Measurements from ENCODE around the gene PRR35. TPM values are rescaled to one million over a fixed set of nuclear protein-coding genes. Genes with fewer than 3 reads are reported as not detected.

PRR35 gene
- total RNA-seq, 4 donors from 2014 or later: not detected

DNA sequence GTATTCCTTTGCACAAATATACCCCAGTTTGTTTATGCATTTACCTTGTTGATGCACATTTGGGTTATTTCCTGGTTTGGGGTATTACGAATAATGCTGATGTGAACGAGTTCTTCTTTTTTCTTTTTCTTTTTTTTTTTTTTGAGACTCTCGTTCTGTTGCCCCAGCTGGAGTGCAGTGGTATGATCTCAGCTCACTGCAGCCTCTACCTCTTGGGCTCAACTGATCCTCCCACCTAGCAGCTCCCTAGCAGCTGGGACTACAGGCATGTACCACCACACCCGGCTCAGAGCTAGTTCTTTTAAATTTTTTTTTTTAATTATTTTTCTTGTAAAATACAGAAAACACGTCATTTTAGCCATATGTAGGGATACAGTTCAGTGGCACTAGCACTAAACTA is 43.7 kb downstream of the PRR35 start:
- no peaks in the 10 kb centered on the region for H3K27me3 ChIP-seq
- no peak overlapping the region for H3K27ac ChIP-seq
- TF ChIP-seq, protein P1, sequence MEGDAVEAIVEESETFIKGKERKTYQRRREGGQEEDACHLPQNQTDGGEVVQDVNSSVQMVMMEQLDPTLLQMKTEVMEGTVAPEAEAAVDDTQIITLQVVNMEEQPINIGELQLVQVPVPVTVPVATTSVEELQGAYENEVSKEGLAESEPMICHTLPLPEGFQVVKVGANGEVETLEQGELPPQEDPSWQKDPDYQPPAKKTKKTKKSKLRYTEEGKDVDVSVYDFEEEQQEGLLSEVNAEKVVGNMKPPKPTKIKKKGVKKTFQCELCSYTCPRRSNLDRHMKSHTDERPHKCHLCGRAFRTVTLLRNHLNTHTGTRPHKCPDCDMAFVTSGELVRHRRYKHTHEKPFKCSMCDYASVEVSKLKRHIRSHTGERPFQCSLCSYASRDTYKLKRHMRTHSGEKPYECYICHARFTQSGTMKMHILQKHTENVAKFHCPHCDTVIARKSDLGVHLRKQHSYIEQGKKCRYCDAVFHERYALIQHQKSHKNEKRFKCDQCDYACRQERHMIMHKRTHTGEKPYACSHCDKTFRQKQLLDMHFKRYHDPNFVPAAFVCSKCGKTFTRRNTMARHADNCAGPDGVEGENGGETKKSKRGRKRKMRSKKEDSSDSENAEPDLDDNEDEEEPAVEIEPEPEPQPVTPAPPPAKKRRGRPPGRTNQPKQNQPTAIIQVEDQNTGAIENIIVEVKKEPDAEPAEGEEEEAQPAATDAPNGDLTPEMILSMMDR (IDR thresholded peaks at IDR 0.05): no peak
- TF ChIP-seq EP300 (IDR thresholded peaks at IDR 0.05; ENCODE audit: low read depth): no peak
- TF ChIP-seq POLR2A (IDR thresholded peaks at IDR 0.05): no peak
- TF ChIP-seq POLR2AphosphoS5 (IDR thresholded peaks at IDR 0.05): no peak
- no peak overlapping the region for H3K4me3 ChIP-seq
- no peaks in the 10 kb centered on the region for H3K4me1 ChIP-seq
- in situ Hi-C loops (cut with MboI; ENCODE audit: low pct_ligation_motif_present in 1 of 4, low pct_unique_long_range_greater_than_20kb in 1 of 4, low sequenced_read_pairs in 3 of 4): loop anchor here in 1 of 4 donors (25.0 kb wide), 1 partner anchor 92 kb away; no protein-coding TSS in a partner anchor
- 82 to 86% methylated on average over 2 to 5 of the region's 5 CpGs for WGBS, 2 donors (ENCODE audit: low coverage in 1 of 2)
- H3K36me3 ChIP-seq: no peaks in the 10 kb centered on the region
- no peak for DNase-seq
- intact Hi-C loops (cut with DNase I; ENCODE audit: low total_unique reads): no loop called here
- no peaks in the 10 kb centered on the region for H3K9me3 ChIP-seq

DNA sequence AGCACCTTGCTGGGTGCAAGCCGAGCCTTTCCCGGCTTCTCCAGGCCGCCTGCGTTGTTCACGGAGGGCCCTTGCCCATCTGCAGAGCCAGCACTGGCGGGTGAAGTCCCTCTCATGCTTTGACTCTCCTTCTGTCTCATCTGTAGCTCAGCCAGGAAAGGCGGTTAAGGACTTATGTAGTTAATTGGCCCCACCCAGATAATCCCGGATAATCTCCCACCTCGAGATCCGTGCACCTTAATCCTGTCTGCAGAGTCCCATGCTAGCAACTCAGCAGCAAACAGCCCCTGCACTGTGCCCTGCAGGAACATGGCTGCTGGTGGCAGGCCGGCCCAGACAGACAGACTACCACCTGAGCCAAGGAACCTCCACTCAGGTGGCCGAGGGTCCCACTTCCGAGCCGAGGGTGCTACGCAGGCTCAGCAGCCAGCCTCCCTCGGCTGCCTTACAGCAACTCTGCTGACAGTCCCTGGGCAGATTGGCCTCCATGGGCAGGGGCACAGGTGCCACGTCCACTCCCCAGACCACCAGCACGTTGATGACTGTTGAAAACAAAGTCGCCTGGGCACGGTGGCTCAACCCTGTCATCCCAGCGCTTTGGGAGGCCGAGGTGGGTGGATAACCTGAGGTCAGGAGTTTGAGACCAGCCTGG is 46.6 kb downstream of the PRR35 start:
- DNase-seq: no peak
- Histone ChIP-seq H3K4me1 (peaks cover 0 to 17% (median 11%) of the 10 kb centered on the region in 4 donors), H3K27ac (no peak overlapping the region), H3K9me3 (no peaks in the 10 kb centered on the region), H3K4me3 (no peak overlapping the region), H3K27me3 (no peaks in the 10 kb centered on the region), H3K36me3 (no peaks in the 10 kb centered on the region)
- in situ Hi-C loops (cut with MboI; ENCODE audit: low pct_ligation_motif_present in 1 of 4, low pct_unique_long_range_greater_than_20kb in 1 of 4, low sequenced_read_pairs in 3 of 4) (loop anchor here in 1 of 4 donors (25.0 kb wide), 1 partner anchor 94 kb away; no protein-coding TSS in a partner anchor), intact Hi-C loops (cut with DNase I; ENCODE audit: low total_unique reads) (no loop called here)
- TF ChIP-seq POLR2AphosphoS5 (IDR thresholded peaks at IDR 0.05) (no peak), EP300 (IDR thresholded peaks at IDR 0.05; ENCODE audit: low read depth) (no peak)
- TF ChIP-seq, protein P1 (IDR thresholded peaks at IDR 0.05): no peak
- 97 to 100% methylated on average over 1 to 20 of the region's 22 CpGs for WGBS, 2 donors (ENCODE audit: low coverage in 1 of 2)

DNA sequence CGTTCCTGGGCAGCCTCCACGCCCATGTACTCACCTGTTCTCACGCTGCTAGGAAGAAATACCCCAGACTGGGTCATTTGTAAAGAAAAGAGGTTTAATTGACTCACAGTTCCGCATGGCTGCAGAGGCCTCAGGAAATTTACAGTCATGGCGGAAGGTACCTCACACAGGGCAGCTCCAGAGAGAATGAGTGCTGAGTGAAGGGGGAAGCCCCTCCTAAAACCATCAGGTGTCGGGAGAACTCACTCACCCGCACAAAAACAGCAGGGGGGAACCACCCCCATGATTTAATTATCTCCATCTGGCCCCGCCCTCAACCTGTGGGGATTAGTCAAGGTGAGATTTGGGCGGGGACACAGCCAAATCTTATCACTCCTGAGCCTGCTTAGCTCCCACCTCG is 47.8 kb downstream of the PRR35 start:
- no peaks in the 10 kb centered on the region for H3K27me3 ChIP-seq
- DNase-seq: no peak
- no peaks in the 10 kb centered on the region for H3K9me3 ChIP-seq
- no peaks in the 10 kb centered on the region for H3K36me3 ChIP-seq
- peaks cover 0 to 17% (median 11%) of the 10 kb centered on the region in 4 donors for H3K4me1 ChIP-seq
- WGBS, 2 donors (ENCODE audit: low coverage in 1 of 2): 64% methylated on average over 10 of the region's 10 CpGs; no CpG with 5 or more reads in 1 of the 2 donors
- intact Hi-C loops (cut with DNase I; ENCODE audit: low total_unique reads) (no loop called here), in situ Hi-C loops (cut with MboI; ENCODE audit: low pct_ligation_motif_present in 1 of 4, low pct_unique_long_range_greater_than_20kb in 1 of 4, low sequenced_read_pairs in 3 of 4) (loop anchor here in 1 of 4 donors (25.0 kb wide), 1 partner anchor 96 kb away; no protein-coding TSS in a partner anchor)
- H3K4me3 ChIP-seq: no peak overlapping the region
- TF ChIP-seq, protein P1 (IDR thresholded peaks at IDR 0.05): no peak
- TF ChIP-seq POLR2AphosphoS5 (IDR thresholded peaks at IDR 0.05) (no peak), POLR2A (IDR thresholded peaks at IDR 0.05) (no peak), EP300 (IDR thresholded peaks at IDR 0.05; ENCODE audit: low read depth) (no peak)
- no peak overlapping the region for H3K27ac ChIP-seq

DNA sequence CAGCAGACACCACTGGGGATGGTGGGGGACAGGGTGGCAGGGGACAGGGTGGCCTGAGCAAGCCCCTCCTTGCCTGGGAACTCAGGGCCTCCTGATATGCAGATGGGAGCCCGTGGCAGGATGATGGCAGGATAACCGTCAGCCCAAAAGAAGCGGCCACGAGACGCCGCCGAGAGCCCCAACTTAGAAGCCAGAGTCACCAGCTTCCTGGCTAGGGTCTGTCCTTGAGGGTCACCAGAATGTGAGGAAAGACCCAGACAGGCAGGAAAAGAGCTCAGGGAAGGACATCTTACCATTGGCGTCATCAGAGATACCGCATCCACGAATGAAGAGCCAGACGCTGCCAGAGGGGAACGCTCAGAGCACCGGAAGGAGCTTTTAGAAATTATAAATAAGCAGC is 49.1 kb downstream of the PRR35 start:
- H3K4me3 ChIP-seq: no peak overlapping the region
- no peak overlapping the region for H3K27ac ChIP-seq
- in situ Hi-C loops (cut with MboI; ENCODE audit: low pct_ligation_motif_present in 1 of 4, low pct_unique_long_range_greater_than_20kb in 1 of 4, low sequenced_read_pairs in 3 of 4) (loop anchor here in 1 of 4 donors (25.0 kb wide), 1 partner anchor 97 kb away; no protein-coding TSS in a partner anchor), intact Hi-C loops (cut with DNase I; ENCODE audit: low total_unique reads) (no loop called here)
- peaks cover 0 to 17% (median 11%) of the 10 kb centered on the region in 4 donors for H3K4me1 ChIP-seq
- no peak for DNase-seq
- H3K9me3 ChIP-seq: no peaks in the 10 kb centered on the region
- TF ChIP-seq, protein P1 (IDR thresholded peaks at IDR 0.05): no peak
- no peak for TF ChIP-seq POLR2AphosphoS5 (IDR thresholded peaks at IDR 0.05)
- no peak for TF ChIP-seq EP300 (IDR thresholded peaks at IDR 0.05; ENCODE audit: low read depth)
- no peak for TF ChIP-seq POLR2A (IDR thresholded peaks at IDR 0.05)
- WGBS, 2 donors (ENCODE audit: low coverage in 1 of 2): 95 to 97% methylated on average over 6 to 12 of the region's 13 CpGs
- H3K36me3 ChIP-seq: no peaks in the 10 kb centered on the region
- H3K27me3 ChIP-seq: no peaks in the 10 kb centered on the region

Measured in transverse colon (tissue), 4 donors.